Epithelial cell of prostate (primary cell): ENCODE results near the gene DSE.
A peak's percentile ranks its signal among the peaks of the same experiment; 100 is the strongest.

Source experiments
- DNase-seq: peaks from one replicate; pipeline ENCODE4 v3.0.0-alpha.2; 2011; ENCODE audit warnings: low read depth, low spot score
- H3K27ac ChIP-seq: fragments of 450-650 bp; 2 replicates; pipeline ENCODE4 v1.5.1; 2017; ENCODE audit warnings: mild to moderate bottlenecking

The DSE gene

GRCh38 chr6:116385459-116385802 is 14.7 kb downstream of the DSE start:
- DNase-seq: peak; percentile 58
- peak overlapping the region; percentile 98 for H3K27ac ChIP-seq

GRCh38 chr6:116385921-116386320 is 15.2 kb downstream of the DSE start:
- H3K27ac ChIP-seq: peak overlapping the region; percentile 98
- no peak for DNase-seq

GRCh38 chr6:116386581-116387299 is 16.0 kb downstream of the DSE start:
- peak; percentile 48 for DNase-seq
- H3K27ac ChIP-seq: peak overlapping the region; percentile 98

- peak; percentile 94 for DNase-seq
- peak overlapping the region; percentile 98 for H3K27ac ChIP-seq
Observed at GRCh38 chr6:116387374-116387773, 16.6 kb downstream of the DSE start.

GRCh38 chr6:116388924-116389323 is 18.2 kb downstream of the DSE start:
- DNase-seq: no peak
- H3K27ac ChIP-seq: peak overlapping the region; percentile 98

- H3K27ac ChIP-seq: no peak overlapping the region
Observed at GRCh38 chr6:116389357-116389756, 18.6 kb downstream of the DSE start.

GRCh38 chr6:116390581-116390980 is 19.8 kb downstream of the DSE start:
- no peak for DNase-seq
- H3K27ac ChIP-seq: no peak overlapping the region

More at GRCh38 chr6:116389357-116389756, 18.6 kb downstream of the DSE start:
- no peak for DNase-seq

GRCh38 chr6:116392132-116393013 is 21.6 kb downstream of the DSE start:
- H3K27ac ChIP-seq: peak overlapping the region; percentile 38
- DNase-seq: no peak

- no peak for DNase-seq
- peak overlapping the region; percentile 38 for H3K27ac ChIP-seq
Observed at GRCh38 chr6:116393430-116393829, 22.7 kb downstream of the DSE start.

- H3K27ac ChIP-seq: no peak overlapping the region
- DNase-seq: no peak
Observed at GRCh38 chr6:116395647-116396046, 24.9 kb downstream of the DSE start.

- peak overlapping the region; percentile 79 for H3K27ac ChIP-seq
- no peak for DNase-seq
Observed at GRCh38 chr6:116396441-116396840, 25.7 kb downstream of the DSE start.

- H3K27ac ChIP-seq: peak overlapping the region; percentile 79
- DNase-seq: no peak
Observed at GRCh38 chr6:116397914-116398313, 27.2 kb downstream of the DSE start.

- H3K27ac ChIP-seq: peak overlapping the region; percentile 79
- no peak for DNase-seq
Observed at GRCh38 chr6:116398316-116399010, 27.7 kb downstream of the DSE start.

- no peak for DNase-seq
- H3K27ac ChIP-seq: peak overlapping the region; percentile 79
Observed at GRCh38 chr6:116399287-116399686, 28.5 kb downstream of the DSE start.

GRCh38 chr6:116400328-116400727 is 29.6 kb downstream of the DSE start:
- no peak for DNase-seq
- no peak overlapping the region for H3K27ac ChIP-seq

GRCh38 chr6:116402108-116402937 is 31.6 kb downstream of the DSE start:
- no peak overlapping the region for H3K27ac ChIP-seq
- no peak for DNase-seq

GRCh38 chr6:116403205-116403604 is 32.5 kb downstream of the DSE start:
- no peak overlapping the region for H3K27ac ChIP-seq

GRCh38 chr6:116404696-116405095 is 33.9 kb downstream of the DSE start:
- no peak overlapping the region for H3K27ac ChIP-seq

More at GRCh38 chr6:116403205-116403604, 32.5 kb downstream of the DSE start:
- DNase-seq: no peak

GRCh38 chr6:116405138-116405537 is 34.4 kb downstream of the DSE start:
- no peak for DNase-seq
- H3K27ac ChIP-seq: no peak overlapping the region

More at GRCh38 chr6:116404696-116405095, 33.9 kb downstream of the DSE start:
- DNase-seq: no peak
